GM12891 (cell line): ENCODE measurements around the gene PDLIM1.
A peak's percentile ranks its signal among the peaks of the same experiment; 100 is the strongest.

Experiments used
- DNase-seq: peaks from one replicate; pipeline ENCODE4 v3.0.0; 2011; ENCODE audit warnings: low spot score; ENCODE audit not compliant: insufficient read length
- FAIRE-seq: peaks from 2 replicates; lab custom pipeline; 2011; peaks lifted over from hg19 to GRCh38; lab: Jason Lieb, UNC
- PAX5 ChIP-seq: IDR thresholded peaks from 2 replicates; pipeline ENCODE4 v1.6.1; 2011; ENCODE audit warnings: low read length, moderate library complexity, mild to moderate bottlenecking; ENCODE audit not compliant: insufficient read depth, severe bottlenecking
- POLR2A ChIP-seq: IDR thresholded peaks from 2 replicates; pipeline ENCODE4 v1.6.1; 2011; ENCODE audit warnings: low read depth, low read length, control low read depth
- POLR2AphosphoS5 ChIP-seq: IDR thresholded peaks from 2 replicates; pipeline ENCODE4 v1.6.1; 2011; ENCODE audit warnings: low read depth, low read length, control low read depth
- POU2F2 ChIP-seq: IDR thresholded peaks from 2 replicates; pipeline ENCODE4 v1.6.1; 2011; ENCODE audit warnings: low read depth, mild to moderate bottlenecking, control low read depth, low read length, moderate library complexity
- SPI1 ChIP-seq: IDR thresholded peaks from 2 replicates; pipeline ENCODE4 v1.6.1; 2011; ENCODE audit warnings: low read depth, low read length, control low read depth
- TAF1 ChIP-seq: IDR thresholded peaks from 2 replicates; pipeline ENCODE4 v1.6.1; 2011; ENCODE audit warnings: low read depth, low read length, control low read depth

PDLIM1 gene

DNA sequence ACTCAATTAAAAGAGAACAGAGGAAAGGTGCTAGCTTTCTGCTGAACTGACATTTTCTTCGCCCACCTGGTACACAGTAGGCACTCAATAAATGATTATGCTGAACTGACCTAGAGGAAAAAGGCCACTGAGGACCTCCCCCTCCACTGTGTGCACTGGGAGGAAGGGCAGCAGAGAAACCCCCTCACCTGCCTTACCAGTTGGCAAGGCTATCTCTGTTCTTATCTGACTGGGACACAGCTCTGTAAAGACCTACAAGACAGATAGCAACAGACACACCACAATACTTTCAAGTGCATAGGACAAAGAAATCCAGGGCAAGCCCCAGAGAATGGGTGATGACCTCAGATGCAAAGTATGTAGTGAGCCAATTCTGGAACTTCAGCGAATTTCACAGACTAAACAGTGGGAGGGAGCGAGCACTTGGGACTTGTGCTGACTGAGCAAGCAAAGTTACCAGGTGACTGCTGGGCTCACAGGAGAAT is 30.4 kb downstream of the PDLIM1 start:
- TF ChIP-seq POLR2A (no peak), TAF1 (no peak), POLR2AphosphoS5 (no peak), PAX5 (no peak), POU2F2 (no peak), SPI1 (no peak)
- DNase-seq (no peak), FAIRE-seq (no peak)

DNA sequence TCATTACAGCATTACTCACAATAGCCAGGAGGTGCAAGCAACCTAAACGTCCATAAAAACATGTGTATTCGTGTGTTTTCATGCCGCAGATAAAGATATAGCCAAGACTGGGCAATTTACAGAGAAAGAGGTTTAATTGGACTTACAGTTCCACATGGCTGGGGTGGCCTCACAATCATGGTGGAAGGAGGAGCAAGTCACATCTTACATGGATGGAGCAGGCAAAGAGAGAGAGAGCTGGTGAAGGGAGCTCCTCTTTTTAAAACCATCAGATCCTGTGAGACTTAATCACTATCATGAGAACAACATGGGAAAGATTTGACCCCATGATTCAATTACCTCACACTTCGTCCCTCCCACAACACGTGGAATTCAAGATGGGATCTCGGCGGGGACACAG is 33.0 kb downstream of the PDLIM1 start:
- TF ChIP-seq TAF1 (no peak), POU2F2 (no peak), PAX5 (no peak), SPI1 (no peak), POLR2AphosphoS5 (no peak), POLR2A (no peak)
- DNase-seq (no peak), FAIRE-seq (no peak)

DNA sequence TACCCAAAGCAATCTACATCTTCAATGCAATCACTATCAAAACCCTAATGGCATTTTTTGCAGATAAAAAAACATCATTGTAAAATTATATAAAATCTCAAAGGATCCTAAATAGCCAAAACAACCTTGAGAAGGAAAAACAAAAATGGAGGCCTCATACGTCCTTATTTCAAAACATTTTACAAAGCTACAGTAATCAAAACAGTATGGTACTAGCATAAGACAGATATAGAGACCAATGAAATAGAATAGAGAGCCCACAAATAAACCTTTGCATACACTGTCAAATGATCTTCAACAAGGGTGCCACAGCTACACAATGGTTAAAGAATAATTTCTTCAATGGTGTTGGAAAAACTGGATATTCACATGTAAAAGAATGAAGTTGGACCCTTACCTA is 34.5 kb downstream of the PDLIM1 start:
- TF ChIP-seq SPI1 = no peak
- TF ChIP-seq POU2F2 = no peak
- TF ChIP-seq POLR2AphosphoS5 = no peak
- no peak for TF ChIP-seq TAF1
- no peak for TF ChIP-seq PAX5
- no peak for TF ChIP-seq POLR2A
- DNase-seq = no peak
- no peak for FAIRE-seq

DNA sequence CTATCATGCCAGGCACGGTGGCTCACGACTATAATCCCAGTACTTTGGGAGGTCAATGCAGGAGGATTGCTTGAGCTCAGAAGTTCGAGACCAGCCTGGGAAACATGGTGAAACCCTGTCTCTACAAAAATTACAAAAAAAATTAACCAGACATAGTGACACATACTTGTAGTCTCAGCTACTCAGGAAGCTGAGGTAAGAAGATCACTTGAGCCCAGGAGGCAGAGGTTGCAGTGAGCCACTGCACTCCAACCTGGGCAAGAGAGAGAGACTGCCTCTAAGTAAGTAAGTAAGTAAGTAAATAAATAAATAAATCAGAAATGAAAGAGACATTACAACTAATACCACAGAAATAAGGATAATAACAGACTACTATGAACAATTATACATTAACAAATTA is 36.2 kb downstream of the PDLIM1 start:
- DNase-seq (no peak), FAIRE-seq (peak; percentile 28)
- TF ChIP-seq POLR2A (no peak), SPI1 (no peak), TAF1 (no peak), POLR2AphosphoS5 (no peak), POU2F2 (no peak), PAX5 (no peak)

DNA sequence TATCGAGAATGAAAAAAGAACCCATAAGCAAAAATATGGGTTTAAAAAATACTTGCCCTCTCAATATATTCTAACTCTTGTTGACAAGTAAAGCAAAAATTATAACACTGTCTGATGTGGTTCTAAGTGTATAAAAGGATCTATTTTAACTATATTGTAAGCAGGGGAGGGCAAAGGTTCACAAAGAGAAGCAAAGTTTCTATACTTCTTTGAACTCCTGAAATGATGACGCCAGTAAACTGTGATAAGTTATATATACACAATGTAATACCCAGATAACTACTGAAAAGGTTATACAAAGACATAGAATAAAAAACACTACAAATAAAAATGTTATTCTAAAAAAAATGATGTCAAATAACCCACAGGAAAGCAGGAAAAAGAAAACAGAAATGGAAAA is 37.1 kb downstream of the PDLIM1 start:
- DNase-seq = no peak
- no peak for TF ChIP-seq TAF1
- TF ChIP-seq SPI1 = no peak
- TF ChIP-seq POLR2A = no peak
- no peak for TF ChIP-seq POLR2AphosphoS5
- no peak for TF ChIP-seq POU2F2
- no peak for TF ChIP-seq PAX5
- FAIRE-seq = no peak

DNA sequence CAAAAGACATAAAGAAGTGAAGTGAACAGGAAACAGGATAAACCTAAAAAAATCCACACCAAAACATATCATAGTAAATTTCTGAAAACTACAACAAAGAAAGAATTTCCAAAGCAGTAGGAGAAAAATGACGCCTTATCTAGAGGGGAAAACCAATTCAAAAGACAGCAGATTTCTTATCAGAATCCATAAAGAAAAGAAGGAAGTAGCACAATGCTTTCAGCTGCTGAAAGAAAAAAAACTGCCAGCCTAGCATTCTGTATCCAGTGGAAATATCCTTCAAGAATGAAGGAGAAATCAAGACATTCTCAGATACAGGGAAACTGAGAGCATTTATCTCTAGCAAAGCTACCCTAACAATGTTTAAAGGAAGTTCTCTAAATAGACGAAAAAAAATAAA is 37.8 kb downstream of the PDLIM1 start:
- no peak for TF ChIP-seq TAF1
- no peak for TF ChIP-seq POLR2A
- TF ChIP-seq POLR2AphosphoS5 = no peak
- no peak for TF ChIP-seq PAX5
- TF ChIP-seq SPI1 = no peak
- no peak for TF ChIP-seq POU2F2
- FAIRE-seq = no peak

DNA sequence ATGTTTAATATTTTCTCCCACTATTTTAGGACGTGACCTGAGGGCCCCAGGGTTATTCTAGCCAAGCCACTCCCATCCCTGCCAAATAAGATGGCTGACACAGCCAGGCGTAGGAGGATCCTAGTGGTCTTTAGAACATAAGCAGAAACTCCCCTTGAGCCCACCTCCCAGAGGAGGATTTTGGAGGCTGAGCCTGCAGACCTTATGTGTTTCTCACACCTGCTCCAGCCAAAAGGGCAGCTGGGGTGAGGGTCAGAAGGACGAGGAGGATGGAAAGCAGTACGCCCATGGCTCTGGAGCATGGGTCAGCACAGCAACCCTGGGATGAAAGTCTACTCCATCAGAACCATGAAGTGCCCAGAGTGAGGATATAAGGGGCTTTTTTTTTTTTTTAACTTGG is 39.9 kb downstream of the PDLIM1 start:
- FAIRE-seq (no peak), DNase-seq (no peak)
- TF ChIP-seq POU2F2 (no peak), SPI1 (no peak), POLR2AphosphoS5 (no peak), PAX5 (no peak), POLR2A (no peak), TAF1 (no peak)

More for the DNA sequence above, 37.8 kb downstream of the PDLIM1 start:
- no peak for DNase-seq

DNA sequence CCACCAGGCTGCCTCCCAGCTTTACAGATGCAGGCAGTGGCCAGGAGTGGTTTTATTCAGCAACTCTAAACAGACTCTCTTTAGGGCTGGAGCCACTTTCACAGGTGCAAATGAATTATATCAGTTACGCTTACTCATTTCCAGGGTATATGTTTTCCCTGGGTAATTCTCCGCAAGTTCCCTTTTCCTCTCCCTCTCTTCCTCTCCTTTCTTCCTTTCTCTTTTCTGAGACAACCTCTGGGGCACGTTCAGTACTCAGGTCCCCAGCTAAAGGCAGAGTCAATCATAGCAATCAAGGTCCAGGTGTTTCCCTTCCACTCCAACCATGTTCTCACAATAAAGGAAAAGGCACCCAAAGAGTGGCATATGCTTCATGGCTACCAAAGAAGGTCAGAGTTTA is 41.3 kb downstream of the PDLIM1 start:
- no peak for DNase-seq
- FAIRE-seq = no peak
- TF ChIP-seq PAX5 (no peak), POLR2A (no peak), SPI1 (no peak), POLR2AphosphoS5 (no peak), TAF1 (no peak)

DNA sequence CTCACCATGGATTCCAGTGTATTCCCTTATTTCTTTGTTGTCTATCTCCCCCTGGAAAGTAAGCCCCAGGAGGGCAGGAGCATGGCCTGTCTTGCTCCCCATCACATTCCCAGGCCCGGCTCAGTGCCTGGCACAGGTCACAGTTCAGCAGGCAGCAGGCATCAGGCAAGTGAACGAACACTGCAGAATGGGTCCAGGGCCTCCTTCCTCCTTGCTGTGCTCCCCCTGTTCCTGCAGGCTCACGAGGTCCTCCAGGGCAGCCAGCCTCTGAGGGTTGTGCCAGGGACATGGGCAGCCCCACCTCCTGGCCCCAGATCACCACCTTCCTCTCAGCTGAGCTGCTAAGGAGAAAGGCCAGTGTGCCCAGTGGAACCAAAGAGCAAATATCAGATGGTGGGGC is 41.8 kb downstream of the PDLIM1 start:
- TF ChIP-seq POU2F2 (no peak), POLR2AphosphoS5 (no peak), TAF1 (no peak), POLR2A (no peak), SPI1 (no peak), PAX5 (no peak)
- FAIRE-seq (no peak), DNase-seq (no peak)

DNA sequence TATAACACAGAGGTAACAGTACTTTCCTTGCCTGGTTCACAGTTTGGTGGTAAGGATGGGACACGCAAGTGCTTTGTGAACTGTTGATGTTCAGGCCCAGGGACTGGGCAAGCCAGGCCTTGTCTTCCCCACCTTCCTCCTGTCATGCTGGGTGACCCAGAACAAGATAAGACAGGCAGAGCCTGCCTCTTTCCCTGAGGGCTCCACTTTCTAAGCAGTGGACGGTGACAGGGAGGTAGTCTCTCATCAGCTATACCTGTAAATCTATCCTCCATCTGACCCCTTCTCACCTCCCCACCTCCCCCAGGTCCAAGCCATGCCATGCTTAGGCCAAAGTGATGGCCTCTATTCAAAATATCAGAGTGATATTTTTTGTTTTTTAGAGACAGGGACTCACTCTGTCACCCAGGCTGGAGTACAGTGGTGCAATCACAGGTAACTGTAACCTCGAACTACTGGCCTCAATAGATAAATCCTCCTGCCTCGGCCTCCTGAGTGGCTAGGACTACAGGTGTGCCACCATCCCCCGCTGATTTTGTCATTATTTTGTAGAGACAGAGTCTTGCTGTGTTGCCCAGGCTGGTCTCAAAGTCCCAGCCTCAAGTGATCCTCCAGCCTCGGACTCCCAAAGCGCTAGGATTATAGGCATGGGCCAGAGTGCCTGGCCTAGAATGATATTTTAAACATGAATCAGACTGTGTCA is 42.8 kb downstream of the PDLIM1 start:
- TF ChIP-seq TAF1 (no peak), POLR2A (no peak)
- DNase-seq = no peak
- FAIRE-seq = no peak
